Fibroblast of lung (primary cell): ENCODE data around the gene FNDC7. TPM values are rescaled to one million over a fixed set of nuclear protein-coding genes. Genes with fewer than 3 reads are reported as not detected.
"Not testable (repeated sequence)": the region's sequence is repeated elsewhere in the genome, so short reads cannot be mapped to it uniquely, and the experiment has no call there.

Source experiments
- DNase-seq, 2 donors: peaks; one replicate each; pipeline versions ENCODE4 v3.0.0 to v3.0.0-alpha.2; 2010; ENCODE audit warnings: low read depth in 2 of 2
- H2AFZ ChIP-seq: 2 replicates; pipeline ENCODE4 v1.5.1; 2012; ENCODE audit warnings: low read length, control low read depth, inconsistent platforms
- H3K27ac ChIP-seq: 2 replicates; pipeline ENCODE4 v1.5.1; 2011; ENCODE audit warnings: low read length, control low read depth; ENCODE audit not compliant: insufficient read depth
- H3K27me3 ChIP-seq: 2 replicates; pipeline ENCODE4 v1.5.1; 2011; ENCODE audit warnings: mild to moderate bottlenecking, low read length; ENCODE audit not compliant: control insufficient read depth, insufficient read depth
- H3K36me3 ChIP-seq: 2 replicates; pipeline ENCODE4 v1.5.1; 2011; ENCODE audit warnings: low read length; ENCODE audit not compliant: control insufficient read depth, insufficient read depth
- H3K4me1 ChIP-seq: 2 replicates; pipeline ENCODE4 v1.5.1; 2011; ENCODE audit warnings: low read length; ENCODE audit not compliant: control insufficient read depth, insufficient read depth; ENCODE audit errors: extremely low read depth
- H3K4me2 ChIP-seq: 2 replicates; pipeline ENCODE4 v1.5.1; 2011; ENCODE audit warnings: low read length, control low read depth; ENCODE audit not compliant: insufficient read depth; ENCODE audit errors: extremely low read depth
- H3K4me3 ChIP-seq, 4 experiments: fragments of 200-600 bp in 1 of 4; sonication (generic) in 1 of 4; replicated peaks in 1 of 4; 2 replicates each; pipeline ENCODE4 v1.5.1; 2011 to 2016; ENCODE audit warnings: low read length in 4 of 4, low read depth in 3 of 4, mild to moderate bottlenecking in 3 of 4, control low read depth in 2 of 4, inconsistent platforms in 1 of 4, mixed read lengths in 1 of 4; ENCODE audit not compliant: insufficient read depth in 1 of 4; ENCODE audit errors: control extremely low read depth in 1 of 4
- H3K79me2 ChIP-seq: 2 replicates; pipeline ENCODE4 v1.5.1; 2012; ENCODE audit warnings: mild to moderate bottlenecking, low read length, inconsistent platforms; ENCODE audit not compliant: control insufficient read depth, insufficient read depth
- H3K9ac ChIP-seq: 2 replicates; pipeline ENCODE4 v1.5.1; 2011; ENCODE audit warnings: mild to moderate bottlenecking, low read length, control low read depth; ENCODE audit not compliant: insufficient read depth
- H3K9me3 ChIP-seq: 2 replicates; pipeline ENCODE4 v1.5.1; 2012; ENCODE audit warnings: low read depth, low read length; ENCODE audit not compliant: control insufficient read depth, insufficient read depth
- H4K20me1 ChIP-seq: 2 replicates; pipeline ENCODE4 v1.5.1; 2011; ENCODE audit warnings: low read length; ENCODE audit not compliant: control insufficient read depth, insufficient read depth; ENCODE audit errors: extremely low read depth
- CTCF ChIP-seq, 2 donors: IDR thresholded peaks in 1 of 2; conservative IDR thresholded peaks in 1 of 2; 1 replicate in 1 of 2; 2 replicates in 1 of 2; pipeline ENCODE4 v1.5.1; 2011 to 2012; ENCODE audit warnings: low read length in 2 of 2, control low read depth in 1 of 2, inconsistent platforms in 1 of 2, low read depth in 1 of 2, mild to moderate bottlenecking in 1 of 2
- EZH2 ChIP-seq: IDR thresholded peaks from 2 replicates; pipeline ENCODE4 v1.5.1; 2012; ENCODE audit warnings: low read length, control low read depth, mild to moderate bottlenecking; ENCODE audit errors: missing control alignments
- polyA plus RNA-seq, 2 donors: library from polyadenylated mRNA; depleted of rRNA in 1 of 2; stranded (reverse) in 1 of 2; unstranded in 1 of 2; fragments of >200 nt; gene quantifications; 2 replicates each; pipeline ENCODE4 v1.2.1, GENCODE V29; 2011 to 2012; ENCODE audit warnings: missing spikeins in 1 of 2
- total RNA-seq: library from RNA; depleted of rRNA; stranded (reverse); fragments of >200 nt; gene quantifications from 2 replicates; pipeline ENCODE4 v1.2.1, GENCODE V29; 2014

FNDC7 gene
- total and polyA plus RNA-seq, 2 donors (not counting 1 experiment from before 2014, with no cell fraction given): 0.06 to 0.17 TPM

- TF ChIP-seq EZH2 (no peak), CTCF (conservative IDR thresholded peaks at IDR 0.05 in 1 of 2, IDR thresholded peaks at IDR 0.05 in 1 of 2; ENCODE audit: low read depth in 1 of 2, low read length in 2 of 2) (no peak)
- Histone ChIP-seq H3K27ac (no peak overlapping the region), H4K20me1 (no peaks in the 10 kb centered on the region), H3K27me3 (no peaks in the 10 kb centered on the region), H3K4me2 (no peak overlapping the region), H3K9ac (no peak overlapping the region), H3K9me3 (no peaks in the 10 kb centered on the region), H3K4me3 (no peak overlapping the region), H2AFZ (no peak overlapping the region), H3K36me3 (peaks cover 22% of the 10 kb centered on the region), H3K4me1 (peaks cover 9% of the 10 kb centered on the region), H3K79me2 (peaks cover 26% of the 10 kb centered on the region)
- no peak for DNase-seq
These were observed 13.1 kb upstream of the FNDC7 start for GRCh38 chr1:108699375-108700332.

- Histone ChIP-seq H3K4me3 (no peak overlapping the region), H3K79me2 (peaks cover 9% of the 10 kb centered on the region), H4K20me1 (no peaks in the 10 kb centered on the region), H3K36me3 (peaks cover 18% of the 10 kb centered on the region), H3K27ac (no peak overlapping the region), H3K4me2 (no peak overlapping the region), H3K27me3 (no peaks in the 10 kb centered on the region), H3K9ac (no peak overlapping the region), H3K4me1 (peaks cover 15% of the 10 kb centered on the region), H3K9me3 (no peaks in the 10 kb centered on the region), H2AFZ (no peak overlapping the region)
- DNase-seq: no peak
- TF ChIP-seq EZH2 (no peak), CTCF (conservative IDR thresholded peaks at IDR 0.05 in 1 of 2, IDR thresholded peaks at IDR 0.05 in 1 of 2; ENCODE audit: low read depth in 1 of 2, low read length in 2 of 2) (no peak)
These were observed 11.4 kb upstream of the FNDC7 start for GRCh38 chr1:108701176-108701849.

GRCh38 chr1:108702109-108702508, 10.6 kb upstream of the FNDC7 start:
- Histone ChIP-seq H3K4me1 (peaks cover 15% of the 10 kb centered on the region), H3K36me3 (peaks cover 16% of the 10 kb centered on the region)
- not testable (repeated sequence) for H2AFZ ChIP-seq, H3K27ac ChIP-seq, H3K9me3 ChIP-seq, H4K20me1 ChIP-seq, H3K4me2 ChIP-seq, H3K79me2 ChIP-seq, H3K4me3 ChIP-seq, DNase-seq, H3K27me3 ChIP-seq, H3K9ac ChIP-seq
